B cell (primary cell): ENCODE measurements around the gene KRT72.

Experiments used
- EZH2 ChIP-seq: IDR thresholded peaks from 2 replicates; pipeline ENCODE4 v1.6.1; 2012; ENCODE audit warnings: borderline replicate concordance, low read depth, mild to moderate bottlenecking, moderate library complexity, low read length; ENCODE audit not compliant: insufficient read depth, poor library complexity, severe bottlenecking
- TF ChIP-seq, protein P1 (sequence below): fragments of 200-600 bp; IDR thresholded peaks from one replicate; pipeline ENCODE4 v1.8.0; 2022; ENCODE audit warnings: antibody characterized with exemption, mild to moderate bottlenecking

DNA sequence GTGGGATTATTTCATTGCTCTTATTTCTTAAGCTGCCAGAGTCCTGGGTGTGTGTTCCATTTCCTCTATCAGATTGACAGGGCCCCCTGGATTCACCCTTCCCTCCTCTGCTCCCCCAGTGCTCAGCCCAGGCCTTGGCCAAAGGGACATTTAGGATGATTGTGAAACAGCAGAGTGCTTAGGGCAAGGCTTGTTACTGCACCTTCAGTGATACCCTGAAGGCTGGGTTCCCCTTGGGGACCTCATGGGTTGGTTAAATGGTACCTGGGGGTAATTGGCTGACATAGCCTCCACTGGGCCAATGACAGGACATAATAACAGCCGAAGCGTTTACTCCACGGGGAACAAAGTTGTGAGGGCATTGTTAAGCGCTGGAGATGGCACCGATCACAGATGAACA lies 1.3 kb upstream of the KRT72 start:
- TF ChIP-seq, protein P1, sequence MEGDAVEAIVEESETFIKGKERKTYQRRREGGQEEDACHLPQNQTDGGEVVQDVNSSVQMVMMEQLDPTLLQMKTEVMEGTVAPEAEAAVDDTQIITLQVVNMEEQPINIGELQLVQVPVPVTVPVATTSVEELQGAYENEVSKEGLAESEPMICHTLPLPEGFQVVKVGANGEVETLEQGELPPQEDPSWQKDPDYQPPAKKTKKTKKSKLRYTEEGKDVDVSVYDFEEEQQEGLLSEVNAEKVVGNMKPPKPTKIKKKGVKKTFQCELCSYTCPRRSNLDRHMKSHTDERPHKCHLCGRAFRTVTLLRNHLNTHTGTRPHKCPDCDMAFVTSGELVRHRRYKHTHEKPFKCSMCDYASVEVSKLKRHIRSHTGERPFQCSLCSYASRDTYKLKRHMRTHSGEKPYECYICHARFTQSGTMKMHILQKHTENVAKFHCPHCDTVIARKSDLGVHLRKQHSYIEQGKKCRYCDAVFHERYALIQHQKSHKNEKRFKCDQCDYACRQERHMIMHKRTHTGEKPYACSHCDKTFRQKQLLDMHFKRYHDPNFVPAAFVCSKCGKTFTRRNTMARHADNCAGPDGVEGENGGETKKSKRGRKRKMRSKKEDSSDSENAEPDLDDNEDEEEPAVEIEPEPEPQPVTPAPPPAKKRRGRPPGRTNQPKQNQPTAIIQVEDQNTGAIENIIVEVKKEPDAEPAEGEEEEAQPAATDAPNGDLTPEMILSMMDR: no peak
- TF ChIP-seq EZH2: no peak
